CD14-positive monocyte (primary cell): ENCODE measurements around the gene BCKDHA. TPM values are rescaled to one million over a fixed set of nuclear protein-coding genes. Genes with fewer than 3 reads are reported as not detected.
A peak's percentile ranks its signal among the peaks of the same experiment; 100 is the strongest.

ENCODE experiments used
- DNase-seq, 3 donors: peaks; one replicate each; pipeline ENCODE4 v3.0.0-alpha.2; 2011 to 2022
- H2AFZ ChIP-seq: 2 replicates; pipeline ENCODE4 v1.6.0; 2012; ENCODE audit warnings: mild to moderate bottlenecking, low read depth, low read length, inconsistent platforms; ENCODE audit not compliant: insufficient read depth, poor library complexity, severe bottlenecking
- H3K27ac ChIP-seq, 2 donors: 1 replicate in 1 of 2; 2 replicates in 1 of 2; pipeline ENCODE4 v1.5.1; 2012 to 2013; ENCODE audit warnings: low read length in 2 of 2, control low read depth in 1 of 2, inconsistent platforms in 1 of 2, low read depth in 1 of 2, mild to moderate bottlenecking in 1 of 2
- H3K27me3 ChIP-seq, 2 donors: one replicate each; pipeline versions ENCODE4 v1.6.0 to v1.6.1; 2011 to 2013; ENCODE audit warnings: low read length in 2 of 2; ENCODE audit not compliant: control insufficient read depth in 2 of 2, insufficient read depth in 2 of 2
- H3K36me3 ChIP-seq, 2 donors: replicated peaks in 1 of 2; 1 replicate in 1 of 2; 2 replicates in 1 of 2; pipeline versions ENCODE4 v1.5.1 to v1.6.1; 2012 to 2013; ENCODE audit warnings: low read length in 2 of 2, control low read depth in 1 of 2, inconsistent platforms in 1 of 2, mild to moderate bottlenecking in 1 of 2; ENCODE audit not compliant: insufficient read depth in 2 of 2, control insufficient read depth in 1 of 2
- H3K4me1 ChIP-seq, 2 donors: 1 replicate in 1 of 2; 2 replicates in 1 of 2; pipeline versions ENCODE4 v1.5.1 to v1.6.1; 2012 to 2013; ENCODE audit warnings: low read length in 2 of 2, control low read depth in 1 of 2, inconsistent platforms in 1 of 2, mild to moderate bottlenecking in 1 of 2, moderate library complexity in 1 of 2; ENCODE audit not compliant: insufficient read depth in 2 of 2, control insufficient read depth in 1 of 2
- H3K4me2 ChIP-seq: replicated peaks from 2 replicates; pipeline ENCODE3; 2012; ENCODE audit warnings: low read length, moderate library complexity, mild to moderate bottlenecking; ENCODE audit not compliant: poor library complexity, severe bottlenecking; ENCODE audit errors: extremely low read depth
- H3K4me3 ChIP-seq, 3 experiments: fragments of 200-600 bp in 1 of 3; sonication (generic) in 1 of 3; replicated peaks in 1 of 3; 1 replicate in 2 of 3; 2 replicates in 1 of 3; pipeline ENCODE4 v1.5.1; 2011 to 2013; ENCODE audit warnings: low read length in 3 of 3, mild to moderate bottlenecking in 3 of 3, control low read depth in 2 of 3, low read depth in 2 of 3, inconsistent platforms in 1 of 3, moderate library complexity in 1 of 3
- H3K79me2 ChIP-seq: 2 replicates; pipeline ENCODE4 v1.6.0; 2012; ENCODE audit warnings: mild to moderate bottlenecking, control low read depth, inconsistent platforms, low read length, moderate library complexity; ENCODE audit not compliant: insufficient read depth
- H3K9ac ChIP-seq: 2 replicates; pipeline ENCODE4 v1.6.0; 2017; ENCODE audit warnings: low read length, mild to moderate bottlenecking; ENCODE audit not compliant: insufficient read depth, poor library complexity, severe bottlenecking
- H3K9me3 ChIP-seq, 2 donors: replicated peaks in 1 of 2; 1 replicate in 1 of 2; 2 replicates in 1 of 2; pipeline versions ENCODE4 v1.5.1 to v1.6.1; 2012 to 2013; ENCODE audit warnings: low read length in 2 of 2, control low read depth in 1 of 2; ENCODE audit not compliant: control insufficient read depth in 1 of 2, insufficient read depth in 1 of 2
- H4K20me1 ChIP-seq: 2 replicates; pipeline ENCODE4 v1.6.0; 2012; ENCODE audit warnings: mild to moderate bottlenecking, low read length, control low read depth, moderate library complexity; ENCODE audit not compliant: insufficient read depth
- H3K27ac Mint-ChIP-seq, 7 donors: one replicate each; pipeline ENCODE4 v1.8.0; 2020; ENCODE audit warnings: mild to moderate bottlenecking in 7 of 7, mixed read lengths in 7 of 7, moderate library complexity in 6 of 7, inconsistent platforms in 2 of 7
- H3K27me3 Mint-ChIP-seq, 3 donors: one replicate each; pipeline ENCODE4 v1.8.0; 2021 to 2022; ENCODE audit warnings: low read depth in 3 of 3, mild to moderate bottlenecking in 3 of 3, mixed read lengths in 3 of 3, moderate library complexity in 3 of 3, inconsistent platforms in 1 of 3
- H3K36me3 Mint-ChIP-seq, 2 donors: one replicate each; pipeline ENCODE4 v1.8.0; 2020; ENCODE audit warnings: mixed read lengths in 2 of 2, inconsistent platforms in 1 of 2, mild to moderate bottlenecking in 1 of 2
- H3K4me1 Mint-ChIP-seq: one replicate; pipeline ENCODE4 v1.8.0; 2020; ENCODE audit warnings: mild to moderate bottlenecking, mixed read lengths
- H3K4me3 Mint-ChIP-seq, 2 donors: one replicate each; pipeline ENCODE4 v1.8.0; 2020; ENCODE audit warnings: mild to moderate bottlenecking in 2 of 2, mixed read lengths in 2 of 2, moderate library complexity in 1 of 2
- H3K9me3 Mint-ChIP-seq, 7 donors: one replicate each; pipeline ENCODE4 v1.8.0; 2020 to 2022; ENCODE audit warnings: mixed read lengths in 7 of 7, mild to moderate bottlenecking in 6 of 7, moderate library complexity in 6 of 7, inconsistent platforms in 2 of 7
- CTCF ChIP-seq: fragments of 200-600 bp; IDR thresholded peaks from one replicate; pipeline ENCODE4 v1.8.0; 2022; ENCODE audit warnings: antibody characterized with exemption, mild to moderate bottlenecking
- WGBS: methylation state at CpG from one replicate; pipeline ENCODE4 v1.1.5; 2013; ENCODE audit warnings: missing lambda C conversion rate; ENCODE audit not compliant: insufficient coverage; 5-methylcytosine and 5-hydroxymethylcytosine counted together
- intact Hi-C, 2 donors: fragments of 100-400 bp; cut with micrococcal nuclease; formaldehyde crosslinking; loops; one replicate each; pipeline versions ENCODE4 v1.15.0 to v1.15.1; 2023
- polyA plus RNA-seq, 3 donors: library from polyadenylated mRNA; depleted of rRNA in 1 of 3; unstranded in 2 of 3; stranded (reverse) in 1 of 3; fragments of 300-500 nt in 2 of 3; fragments of >200 nt in 1 of 3; fragmentation: Illumina TruSeq in 2 of 3; gene quantifications; 1 replicate in 2 of 3; 2 replicates in 1 of 3; pipeline ENCODE4 v1.2.3, GENCODE V29; 2012 to 2021

BCKDHA gene
- polyA plus RNA-seq, 3 donors: 52.4 to 90.1 (median 87.6) TPM

- Mint-ChIP-seq H3K36me3 (peaks cover 21 to 43% of the 10 kb centered on the region in 2 donors), H3K27ac (peak overlapping the region; percentile 92 to 98 (median 96)), H3K4me3 (peak overlapping the region; percentile 94 to 100), H3K27me3 (peaks cover 0 to 1% (median 0%) of the 10 kb centered on the region in 3 donors), H3K4me1 (peaks cover 68% of the 10 kb centered on the region), H3K9me3 (peaks cover 0 to 2% (median 0%) of the 10 kb centered on the region in 7 donors)
- Histone ChIP-seq H3K4me1 (peaks cover 62 to 67% of the 10 kb centered on the region in 2 donors), H2AFZ (peak overlapping the region; percentile 34), H3K4me3 (peak overlapping the region; percentile 89 to 97 (median 95)), H3K27ac (peak overlapping the region; percentile 56 to 88), H3K9me3 (no peaks in the 10 kb centered on the region), H3K27me3 (no peaks in the 10 kb centered on the region), H3K36me3 (peaks cover 5 to 19% of the 10 kb centered on the region in 2 donors), H3K4me2 (peak overlapping the region; percentile 94), H3K9ac (peak overlapping the region; percentile 93), H3K79me2 (peaks cover 65% of the 10 kb centered on the region), H4K20me1 (peaks cover 58% of the 10 kb centered on the region)
- peak; percentile 71 for TF ChIP-seq CTCF
- intact Hi-C loops: loop anchor here (5.0 to 10.0 kb wide), 5 partner anchors 36 to 172 kb away; partner anchors contain the start of genes DMAC2 (in 1 of the 2) and HNRNPUL1 (in 1 of the 2)
- under 1% methylated on average over 66 of the region's 71 CpGs for WGBS
- peak; percentile 66 to 77 (median 75) for DNase-seq
These were observed 44.8 kb upstream of the BCKDHA start for GRCh38 chr19:41352609-41353465.

GRCh38 chr19:41353466-41354342 lies 43.9 kb upstream of the BCKDHA start, which contains the start of gene TGFB1:
Gene TGFB1, minus strand, starts transcription at chr19:41353922. Its CDS starts 878 bp downstream, at chr19:41353044.
- Histone ChIP-seq H3K4me1 (peaks cover 70 to 73% of the 10 kb centered on the region in 2 donors), H2AFZ (peak within 1 kb of the TSS; percentile 34), H3K9ac (peak within 1 kb of the TSS; percentile 93), H3K36me3 (peaks cover 0 to 12% of the 10 kb centered on the region in 2 donors), H3K27ac (peak within 1 kb of the TSS; percentile 56 to 88), H3K4me3 (peak within 1 kb of the TSS; percentile 89 to 97 (median 95)), H4K20me1 (peaks cover 50% of the 10 kb centered on the region), H3K4me2 (peak within 1 kb of the TSS; percentile 94), H3K9me3 (no peaks in the 10 kb centered on the region), H3K79me2 (peaks cover 59% of the 10 kb centered on the region), H3K27me3 (no peaks in the 10 kb centered on the region)
- peaks cover 17 to 37% of the 10 kb centered on the region in 2 donors for H3K36me3 Mint-ChIP-seq
- DNase-seq: peak; percentile 88 to 94 (median 94)
- peak within 1 kb of the TSS; percentile 91 to 98 (median 96) for H3K27ac Mint-ChIP-seq
- under 1% methylated on average over 62 of the region's 78 CpGs for WGBS
- TF ChIP-seq CTCF: peak; percentile 93
- H3K4me1 Mint-ChIP-seq: peaks cover 71% of the 10 kb centered on the region
- peaks cover 0 to 2% (median 0%) of the 10 kb centered on the region in 7 donors for H3K9me3 Mint-ChIP-seq
- peak within 1 kb of the TSS; percentile 94 to 100 for H3K4me3 Mint-ChIP-seq
- H3K27me3 Mint-ChIP-seq: peaks cover 0 to 1% (median 0%) of the 10 kb centered on the region in 3 donors
- intact Hi-C loops: loop anchor here (5.0 to 10.0 kb wide), 5 partner anchors 36 to 171 kb away; partner anchors contain the start of genes DMAC2 (in 1 of the 2) and HNRNPUL1 (in 1 of the 2)
